Measurements from ENCODE around the gene ELAPOR1. TPM values are rescaled to one million over a fixed set of nuclear protein-coding genes. Genes with fewer than 3 reads are reported as not detected.

ELAPOR1 gene
- polyA plus RNA-seq, 3 donors from 2014 or later: 0.54 to 6.2 (median 3.0) TPM

GRCh38 chr1:109089242-109090015 lies 24.5 kb upstream of the ELAPOR1 start:
- DNase-seq: peak in 1 of 3 donors; percentile 51
- Mint-ChIP-seq H3K36me3 (peaks cover 0 to 3% (median 0%) of the 10 kb centered on the region in 3 donors), H3K9me3 (no peaks in the 10 kb centered on the region), H3K4me3 (peak overlapping the region; percentile 56 to 97 (median 97)), H3K27me3 (ENCODE audit: low read depth in 3 of 3) (peaks cover 4 to 12% (median 4%) of the 10 kb centered on the region in 3 donors), H3K4me1 (peaks cover 36 to 38% of the 10 kb centered on the region in 2 donors), H3K27ac (peak overlapping the region; percentile 65 to 97 (median 95))

GRCh38 chr1:109090196-109091077 lies 23.5 kb upstream of the ELAPOR1 start, which contains the start of gene TMEM167B:
Gene TMEM167B, plus strand, starts transcription at chr1:109090764. Its CDS starts 109 bp downstream, at chr1:109090873.
- peak; percentile 83 to 87 (median 86) for DNase-seq
- H3K36me3 Mint-ChIP-seq: peaks cover 0 to 11% (median 3%) of the 10 kb centered on the region in 3 donors
- H3K27me3 Mint-ChIP-seq (ENCODE audit: low read depth in 3 of 3): peaks cover 4 to 12% (median 4%) of the 10 kb centered on the region in 3 donors
- peak within 1 kb of the TSS; percentile 94 to 99 (median 97) for H3K4me3 Mint-ChIP-seq
- peaks cover 38 to 39% of the 10 kb centered on the region in 2 donors for H3K4me1 Mint-ChIP-seq
- H3K27ac Mint-ChIP-seq: peak within 1 kb of the TSS; percentile 93 to 99 (median 97)
- H3K9me3 Mint-ChIP-seq: no peaks in the 10 kb centered on the region

DNA sequence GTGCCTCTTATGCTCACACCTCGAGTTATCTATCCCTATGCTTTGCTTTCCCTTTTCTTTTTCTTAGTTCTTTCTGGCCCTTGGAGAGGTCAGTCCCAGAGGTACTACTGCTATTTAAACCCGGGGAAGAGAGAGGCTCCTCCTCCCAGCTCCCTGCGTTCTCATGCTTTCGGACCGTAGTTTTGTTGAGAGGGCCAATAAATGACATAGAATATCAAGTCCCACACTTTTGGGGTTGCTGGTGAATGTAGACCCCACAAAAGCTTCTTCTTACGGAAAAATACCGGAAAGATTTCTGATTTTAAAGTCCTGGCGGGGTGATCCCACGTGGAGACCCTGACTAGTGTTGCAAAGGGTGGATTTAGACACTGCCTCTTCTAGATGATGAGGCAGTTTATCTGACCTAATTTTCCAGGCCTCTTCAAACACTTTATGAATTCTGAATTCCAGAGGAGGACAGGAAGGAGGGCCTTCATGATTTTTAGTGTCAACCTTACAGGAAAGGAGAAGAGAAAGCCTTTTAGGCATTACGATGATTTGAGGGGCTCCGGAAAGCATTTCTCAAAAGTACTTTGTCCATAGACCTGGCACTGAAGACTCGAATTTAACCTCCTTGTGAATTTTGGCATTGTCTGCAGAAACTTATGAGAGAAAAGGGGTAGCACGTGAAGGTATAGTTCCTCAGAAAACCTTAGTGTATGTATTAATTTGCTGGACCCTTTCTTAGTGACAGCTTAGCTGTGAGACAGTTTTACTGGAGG lies 22.7 kb upstream of the ELAPOR1 start:
- peaks cover 2 to 12% (median 4%) of the 10 kb centered on the region in 3 donors for H3K27me3 Mint-ChIP-seq (ENCODE audit: low read depth in 3 of 3)
- peak overlapping the region; percentile 93 to 99 (median 97) for H3K27ac Mint-ChIP-seq
- no peaks in the 10 kb centered on the region for H3K9me3 Mint-ChIP-seq
- H3K4me3 Mint-ChIP-seq: peak overlapping the region; percentile 94 to 99 (median 97)
- peaks cover 38 to 39% of the 10 kb centered on the region in 2 donors for H3K4me1 Mint-ChIP-seq
- peaks cover 0 to 11% (median 3%) of the 10 kb centered on the region in 3 donors for H3K36me3 Mint-ChIP-seq
- no peak for DNase-seq

DNA sequence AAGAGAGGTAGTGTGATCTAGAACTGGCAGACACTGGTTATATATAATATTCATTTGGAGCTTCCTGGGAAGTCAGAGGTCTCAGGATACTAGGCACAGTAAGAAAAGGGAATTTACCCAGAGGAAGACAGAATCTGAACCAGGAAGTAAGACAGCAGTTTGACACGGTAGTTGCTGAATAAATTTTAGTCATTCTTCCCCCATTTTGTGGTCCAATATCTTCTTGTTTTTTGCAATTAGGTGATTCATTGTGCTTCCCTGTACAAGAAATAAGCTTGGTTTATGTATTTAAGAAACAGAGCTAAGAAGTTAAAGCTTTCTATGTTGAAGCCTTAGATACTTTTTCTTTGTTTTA lies 22.1 kb upstream of the ELAPOR1 start:
- peaks cover 38 to 39% of the 10 kb centered on the region in 2 donors for H3K4me1 Mint-ChIP-seq
- H3K27ac Mint-ChIP-seq: peak overlapping the region; percentile 93 to 99 (median 97)
- DNase-seq: no peak
- H3K9me3 Mint-ChIP-seq: no peaks in the 10 kb centered on the region
- H3K4me3 Mint-ChIP-seq: peak overlapping the region; percentile 94 to 99 (median 97)
- peaks cover 0 to 11% (median 3%) of the 10 kb centered on the region in 3 donors for H3K36me3 Mint-ChIP-seq
- peaks cover 2 to 12% (median 4%) of the 10 kb centered on the region in 3 donors for H3K27me3 Mint-ChIP-seq (ENCODE audit: low read depth in 3 of 3)

DNA sequence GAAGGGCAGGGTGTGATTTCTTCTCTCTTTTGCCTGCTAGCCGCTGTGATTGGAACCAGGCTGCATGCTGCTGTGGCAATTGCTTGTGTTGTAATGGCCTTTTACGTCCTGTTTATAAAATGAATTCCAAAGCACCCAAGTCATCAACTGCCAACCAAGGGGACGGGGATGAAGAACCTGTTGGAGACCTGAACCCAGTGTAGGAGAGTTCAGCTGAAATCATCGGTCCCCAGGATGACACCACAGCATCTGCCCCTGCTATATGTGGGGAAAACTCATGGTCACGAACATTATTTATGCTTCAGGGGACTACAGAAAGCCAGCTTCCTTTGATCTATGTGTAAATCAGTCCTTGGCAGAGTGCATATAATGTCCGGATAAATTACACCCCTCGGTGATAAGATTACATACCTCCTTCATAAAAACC lies 19.5 kb upstream of the ELAPOR1 start:
- Mint-ChIP-seq H3K36me3 (peaks cover 0 to 11% (median 3%) of the 10 kb centered on the region in 3 donors), H3K4me1 (peaks cover 33 to 39% of the 10 kb centered on the region in 2 donors), H3K27me3 (ENCODE audit: low read depth in 3 of 3) (peaks cover 2 to 11% (median 4%) of the 10 kb centered on the region in 3 donors), H3K27ac (peak overlapping the region in 1 of 6 donors; percentile 20), H3K4me3 (no peak overlapping the region), H3K9me3 (no peaks in the 10 kb centered on the region)
- DNase-seq: no peak

DNA sequence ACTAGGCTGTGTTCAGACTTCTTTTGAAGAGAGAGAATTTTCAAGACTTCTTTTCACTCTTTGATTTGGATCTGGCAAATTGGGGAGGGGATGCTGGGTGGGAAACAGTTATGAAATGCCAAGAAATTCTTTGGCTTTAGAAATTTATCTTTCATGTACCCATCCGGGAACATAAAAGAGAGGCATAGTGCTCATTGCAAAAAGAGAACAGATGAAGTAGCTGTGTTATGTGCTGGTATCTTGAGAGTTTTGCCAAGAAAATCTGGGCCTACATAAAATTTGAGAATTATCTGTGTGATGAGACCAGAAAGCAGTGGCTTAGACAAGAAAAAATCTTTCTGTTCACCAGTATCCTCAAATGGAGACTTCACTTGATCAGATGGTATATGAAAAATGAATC lies 19.0 kb upstream of the ELAPOR1 start:
- H3K27ac Mint-ChIP-seq: peak overlapping the region in 2 of 6 donors; percentile 20 to 49
- no peak overlapping the region for H3K4me3 Mint-ChIP-seq
- no peaks in the 10 kb centered on the region for H3K9me3 Mint-ChIP-seq
- H3K27me3 Mint-ChIP-seq (ENCODE audit: low read depth in 3 of 3): peaks cover 4 to 11% (median 6%) of the 10 kb centered on the region in 3 donors
- DNase-seq: no peak
- H3K4me1 Mint-ChIP-seq: peaks cover 31 to 42% of the 10 kb centered on the region in 2 donors
- peaks cover 0 to 12% (median 3%) of the 10 kb centered on the region in 3 donors for H3K36me3 Mint-ChIP-seq

- Mint-ChIP-seq H3K4me1 (peaks cover 27 to 38% of the 10 kb centered on the region in 2 donors), H3K9me3 (no peaks in the 10 kb centered on the region), H3K27ac (no peak overlapping the region), H3K36me3 (peaks cover 0 to 14% (median 3%) of the 10 kb centered on the region in 3 donors), H3K4me3 (no peak overlapping the region), H3K27me3 (ENCODE audit: low read depth in 3 of 3) (peaks cover 7 to 10% (median 8%) of the 10 kb centered on the region in 3 donors)
- DNase-seq: no peak
Observed at GRCh38 chr1:109095631-109096030, 18.3 kb upstream of the ELAPOR1 start.

GRCh38 chr1:109096120-109096519 lies 17.8 kb upstream of the ELAPOR1 start:
- no peak overlapping the region for H3K4me3 Mint-ChIP-seq
- H3K4me1 Mint-ChIP-seq: peaks cover 27 to 34% of the 10 kb centered on the region in 2 donors
- H3K9me3 Mint-ChIP-seq: no peaks in the 10 kb centered on the region
- peaks cover 10 to 13% (median 12%) of the 10 kb centered on the region in 3 donors for H3K27me3 Mint-ChIP-seq (ENCODE audit: low read depth in 3 of 3)
- H3K36me3 Mint-ChIP-seq: peaks cover 0 to 14% (median 3%) of the 10 kb centered on the region in 3 donors
- no peak for DNase-seq
- peak overlapping the region in 1 of 6 donors; percentile 24 for H3K27ac Mint-ChIP-seq

GRCh38 chr1:109099938-109100773 lies 13.8 kb upstream of the ELAPOR1 start:
- DNase-seq: peak; percentile 95 to 97 (median 95)
- H3K36me3 Mint-ChIP-seq: peaks cover 0 to 4% (median under 1%) of the 10 kb centered on the region in 3 donors
- H3K9me3 Mint-ChIP-seq: no peaks in the 10 kb centered on the region
- peaks cover 12 to 17% of the 10 kb centered on the region in 2 donors for H3K4me1 Mint-ChIP-seq
- peak overlapping the region; percentile 87 to 99 (median 96) for H3K27ac Mint-ChIP-seq
- H3K27me3 Mint-ChIP-seq (ENCODE audit: low read depth in 3 of 3): peaks cover 10 to 15% (median 12%) of the 10 kb centered on the region in 3 donors
- H3K4me3 Mint-ChIP-seq: peak overlapping the region; percentile 91 to 100 (median 93)

- H3K36me3 Mint-ChIP-seq: peaks cover 0 to 3% (median 0%) of the 10 kb centered on the region in 3 donors
- H3K4me1 Mint-ChIP-seq: peaks cover 12 to 17% of the 10 kb centered on the region in 2 donors
- H3K27me3 Mint-ChIP-seq (ENCODE audit: low read depth in 3 of 3): peaks cover 10 to 19% (median 12%) of the 10 kb centered on the region in 3 donors
- no peak for DNase-seq
- H3K9me3 Mint-ChIP-seq: no peaks in the 10 kb centered on the region
- no peak overlapping the region for H3K4me3 Mint-ChIP-seq
- H3K27ac Mint-ChIP-seq: peak overlapping the region in 2 of 6 donors; percentile 5 to 49
Observed at GRCh38 chr1:109104364-109105151, 9.4 kb upstream of the ELAPOR1 start.

GRCh38 chr1:109105881-109106280 lies 8.0 kb upstream of the ELAPOR1 start:
- no peaks in the 10 kb centered on the region for H3K9me3 Mint-ChIP-seq
- H3K4me1 Mint-ChIP-seq: peaks cover 5 to 12% of the 10 kb centered on the region in 2 donors
- H3K4me3 Mint-ChIP-seq: no peak overlapping the region
- no peak for DNase-seq
- peaks cover 2 to 16% (median 9%) of the 10 kb centered on the region in 3 donors for H3K27me3 Mint-ChIP-seq (ENCODE audit: low read depth in 3 of 3)
- no peaks in the 10 kb centered on the region for H3K36me3 Mint-ChIP-seq
- peak overlapping the region in 1 of 6 donors; percentile 62 for H3K27ac Mint-ChIP-seq
